NCI-H510A (cell line): ENCODE results near the gene ANKRD13D.

ENCODE experiments used
- DNase-seq: peaks from one replicate; lab custom pipeline; 2025; lab: John Stamatoyannopoulos, UW

ANKRD13D gene

DNA sequence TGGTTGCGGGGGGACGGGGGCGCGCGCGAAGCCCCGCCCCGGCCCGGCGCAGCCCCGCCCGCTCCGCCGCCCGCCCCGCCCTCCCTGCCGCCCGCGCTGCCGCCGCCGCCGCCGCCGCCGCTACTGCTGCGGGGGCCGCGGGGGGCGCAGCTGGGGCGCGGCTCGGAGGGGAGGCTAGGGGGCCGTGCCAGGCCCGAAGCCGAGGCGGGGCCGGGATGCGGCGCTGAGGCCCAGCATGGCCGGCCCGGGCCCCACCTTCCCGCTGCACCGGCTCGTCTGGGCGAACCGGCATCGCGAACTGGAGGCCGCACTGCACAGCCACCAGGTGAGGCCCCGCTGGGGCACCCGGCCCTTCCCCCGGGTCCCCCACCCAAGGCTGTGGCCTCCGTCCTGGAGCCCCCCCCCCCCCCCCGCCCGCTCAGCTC, at the start of gene ANKRD13D:
ANKRD13D (plus strand) TSS at position 78 of the 425 bp plus-strand sequence; CDS start at position 236, 158 bp downstream.
- DNase-seq: peak; percentile 80

DNA sequence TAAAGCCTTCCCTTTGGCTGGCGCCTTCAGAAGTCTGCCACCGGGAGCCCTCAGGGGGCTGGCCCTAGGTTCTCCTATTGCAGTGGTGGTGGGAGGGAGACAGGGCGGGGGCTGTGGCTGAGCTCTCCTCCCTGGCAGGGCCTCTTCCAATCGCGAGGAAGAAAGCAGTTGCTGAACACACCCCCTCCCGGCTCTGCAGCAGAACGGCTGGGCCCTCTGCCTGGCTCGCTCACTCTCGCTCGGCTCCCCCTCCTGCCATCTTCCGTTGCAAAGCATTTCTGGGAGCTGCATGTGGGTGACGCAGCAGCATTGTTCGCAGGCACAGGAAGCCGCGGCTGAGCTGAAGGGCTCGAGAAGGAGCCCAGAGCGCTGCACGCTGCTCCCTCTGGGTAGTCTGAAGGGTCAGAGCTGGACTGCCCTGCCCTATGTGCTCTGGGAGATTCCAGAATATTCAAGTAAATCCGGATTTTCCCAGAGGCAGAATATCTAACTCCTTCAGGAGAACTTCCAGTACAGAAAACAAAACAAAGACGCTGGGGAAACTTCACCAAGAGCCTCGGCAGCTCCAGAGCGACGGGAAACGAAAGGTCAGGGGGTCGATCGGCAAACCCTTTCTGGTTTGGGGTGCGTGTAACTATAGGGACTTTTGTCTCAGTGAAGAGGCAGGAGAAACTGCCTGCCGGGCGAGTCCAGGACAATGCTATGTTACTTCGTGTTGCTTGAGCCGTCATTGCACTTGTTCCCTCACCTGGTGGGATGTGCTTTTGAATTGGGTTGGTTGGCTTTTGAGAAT, 49.1 kb upstream of the ANKRD13D start:
- peak; percentile 99 for DNase-seq

DNA sequence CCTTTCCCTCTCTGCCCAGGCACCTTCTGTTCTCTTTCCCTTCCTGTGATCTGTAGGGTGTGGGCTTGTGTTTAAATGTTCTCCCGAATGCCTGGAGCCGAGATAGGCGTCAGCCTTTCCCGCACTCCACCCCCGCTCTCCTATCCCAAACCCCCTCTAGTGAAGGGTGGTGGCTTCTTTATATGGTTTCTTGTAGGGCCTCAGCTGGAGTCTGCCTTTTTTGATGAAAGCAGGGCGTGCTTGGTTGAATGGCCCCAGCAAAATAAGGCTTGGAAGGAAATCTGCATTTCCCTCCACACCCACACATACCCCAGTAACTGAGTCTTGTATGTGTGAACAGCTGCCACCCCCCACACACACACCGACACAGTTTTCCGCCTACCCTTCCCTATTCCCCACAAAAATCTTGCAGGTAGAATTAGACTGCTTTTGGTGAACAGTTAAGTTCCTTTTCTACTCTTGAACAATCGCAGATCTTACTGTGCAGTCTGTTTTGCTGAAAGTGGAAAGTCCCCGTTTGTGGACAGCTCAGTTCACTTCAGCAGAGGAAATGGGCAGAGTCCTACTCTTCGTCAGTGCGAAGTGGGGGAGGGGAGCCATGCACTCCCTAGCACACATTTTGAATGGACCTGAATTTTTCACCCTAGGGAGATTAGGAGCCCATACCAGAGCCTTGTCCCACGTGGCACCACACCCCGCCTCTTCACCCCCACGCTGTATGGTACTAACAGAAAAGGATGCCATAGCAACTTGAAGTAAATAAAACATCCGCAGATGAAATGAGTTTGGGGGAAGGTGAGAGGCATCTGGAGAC, 48.3 kb upstream of the ANKRD13D start:
- DNase-seq: peak; percentile 44

DNA sequence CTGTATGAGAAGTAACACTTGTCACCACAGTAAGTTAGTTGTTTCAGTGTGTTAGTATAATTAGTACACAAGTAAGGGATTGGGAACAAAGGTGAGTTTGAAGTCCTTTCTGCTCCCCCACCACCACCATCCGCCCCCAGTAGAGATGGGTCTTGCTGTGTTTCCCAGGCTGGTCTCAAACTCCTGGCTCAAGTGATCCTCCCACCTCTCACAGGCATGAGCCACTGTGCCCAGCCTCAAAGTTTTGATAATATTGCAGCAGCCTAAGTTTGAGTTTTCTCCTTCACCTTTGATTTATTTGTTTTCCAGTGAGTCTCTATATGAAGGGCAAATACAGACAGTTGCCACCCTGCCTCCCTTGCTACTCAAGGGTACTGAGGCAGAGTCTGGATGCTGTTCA, 46.6 kb upstream of the ANKRD13D start:
- no peak for DNase-seq

DNA sequence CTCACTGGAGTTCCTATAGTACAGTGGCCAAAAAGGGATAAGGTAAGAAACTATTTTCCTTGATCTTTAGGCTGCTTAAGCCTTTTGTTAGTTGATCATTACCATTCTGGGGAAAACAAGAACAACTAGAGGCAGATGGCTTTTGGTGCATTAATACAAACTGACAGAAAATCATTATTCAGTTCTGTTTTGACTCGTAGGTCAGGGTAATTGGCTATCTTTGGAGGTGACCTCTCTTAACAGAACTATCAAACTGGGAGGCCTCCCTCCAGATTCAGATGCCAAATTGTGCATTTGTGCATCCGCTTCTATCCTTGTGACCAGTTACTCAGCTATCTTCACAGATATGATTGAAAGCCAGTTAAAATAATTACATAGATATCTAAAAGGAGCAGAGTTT, 46.1 kb upstream of the ANKRD13D start:
- no peak for DNase-seq

DNA sequence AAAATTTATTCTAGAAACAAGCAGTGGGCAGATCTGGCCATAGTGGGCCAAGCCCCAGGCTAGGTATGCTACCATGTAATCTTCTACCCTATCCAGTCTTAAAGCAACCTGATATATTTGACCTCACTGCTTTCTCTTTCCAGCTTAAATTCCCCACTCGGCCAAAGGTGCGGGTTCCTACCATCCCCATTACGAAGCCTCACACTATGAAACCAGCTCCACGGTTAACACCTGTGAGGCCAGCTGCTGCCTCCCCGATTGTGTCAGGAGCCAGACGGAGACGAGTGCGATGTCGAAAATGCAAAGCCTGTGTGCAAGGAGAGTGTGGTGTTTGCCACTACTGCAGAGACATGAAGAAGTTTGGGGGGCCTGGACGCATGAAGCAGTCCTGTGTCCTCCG, 44.1 kb upstream of the ANKRD13D start:
- no peak for DNase-seq

DNA sequence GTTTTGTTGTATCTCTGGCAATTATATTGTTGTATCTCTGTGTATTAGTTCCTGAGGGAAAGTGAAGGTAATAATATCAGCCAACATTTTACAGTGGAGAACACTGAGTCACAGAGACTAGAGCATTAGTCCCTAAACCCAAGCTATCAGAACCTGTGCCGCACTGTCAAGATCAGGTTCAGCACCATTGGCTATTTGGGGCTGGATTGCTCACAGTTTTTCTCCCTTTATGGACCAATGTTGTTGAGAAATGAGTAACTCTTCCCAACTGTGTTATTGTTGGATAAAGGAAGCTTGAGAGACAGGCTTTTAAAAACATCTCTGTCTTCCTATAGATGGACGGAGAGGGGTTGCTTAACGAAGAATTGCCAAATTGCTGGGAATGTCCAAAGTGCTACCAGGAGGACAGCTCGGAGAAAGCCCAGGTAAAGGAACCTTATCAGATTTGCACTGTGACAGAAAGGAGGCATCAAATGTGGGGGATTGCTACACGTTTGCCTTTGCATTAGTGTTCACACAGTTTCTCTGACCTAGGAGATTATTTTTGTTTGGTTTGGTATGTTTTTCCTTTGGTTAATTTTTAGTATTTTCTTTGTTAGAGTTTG, 41.1 kb upstream of the ANKRD13D start:
- no peak for DNase-seq

DNA sequence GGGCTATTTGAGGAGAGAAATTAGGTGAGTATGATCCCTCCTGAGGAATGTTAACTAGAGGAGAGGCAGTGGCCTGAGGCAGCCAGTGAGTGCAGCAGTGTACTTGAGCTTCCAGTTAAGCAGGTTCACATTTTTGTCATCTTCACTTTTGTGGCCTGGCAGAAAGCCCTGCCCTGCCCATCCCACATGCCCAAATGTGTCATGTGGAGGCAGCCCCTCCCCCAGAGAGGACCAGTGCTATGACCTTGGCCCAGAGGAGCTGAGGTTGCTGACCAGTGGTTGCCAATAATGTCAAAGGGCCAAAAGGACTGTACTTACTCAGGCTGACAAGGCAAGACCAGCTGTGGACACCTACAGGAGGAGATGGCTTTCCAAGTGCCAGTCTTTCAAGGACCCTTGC, 40.5 kb upstream of the ANKRD13D start:
- no peak for DNase-seq

DNA sequence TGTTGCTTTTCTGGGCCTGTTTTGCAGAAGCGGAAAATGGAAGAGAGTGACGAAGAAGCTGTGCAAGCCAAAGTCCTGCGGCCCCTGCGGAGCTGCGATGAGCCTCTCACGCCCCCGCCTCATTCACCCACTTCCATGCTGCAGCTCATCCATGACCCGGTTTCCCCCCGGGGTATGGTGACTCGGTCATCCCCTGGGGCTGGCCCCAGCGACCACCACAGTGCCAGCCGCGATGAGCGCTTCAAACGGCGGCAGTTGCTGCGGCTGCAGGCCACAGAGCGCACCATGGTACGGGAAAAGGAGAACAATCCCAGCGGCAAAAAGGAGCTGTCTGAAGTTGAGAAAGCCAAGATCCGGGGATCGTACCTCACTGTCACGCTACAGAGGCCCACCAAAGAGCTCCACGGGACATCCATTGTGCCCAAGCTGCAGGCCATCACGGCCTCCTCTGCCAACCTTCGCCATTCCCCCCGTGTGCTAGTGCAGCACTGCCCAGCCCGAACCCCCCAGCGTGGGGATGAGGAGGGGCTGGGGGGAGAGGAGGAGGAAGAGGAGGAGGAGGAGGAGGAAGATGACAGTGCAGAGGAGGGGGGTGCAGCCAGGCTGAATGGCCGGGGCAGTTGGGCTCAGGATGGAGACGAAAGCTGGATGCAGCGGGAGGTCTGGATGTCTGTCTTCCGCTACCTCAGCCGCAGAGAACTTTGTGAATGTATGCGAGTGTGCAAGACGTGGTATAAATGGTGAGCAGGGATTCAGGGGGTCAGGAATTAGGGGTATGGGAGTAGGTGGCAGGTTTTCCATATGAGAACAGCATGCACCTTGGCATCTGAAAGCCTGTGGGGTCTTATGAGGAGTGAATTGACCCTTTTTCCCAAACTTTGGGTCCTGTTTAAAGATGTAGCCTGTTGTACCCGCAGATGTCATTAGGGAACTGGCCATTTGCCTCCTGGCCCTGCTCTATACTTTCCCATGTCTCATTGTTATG, 38.8 kb upstream of the ANKRD13D start:
- DNase-seq: no peak

DNA sequence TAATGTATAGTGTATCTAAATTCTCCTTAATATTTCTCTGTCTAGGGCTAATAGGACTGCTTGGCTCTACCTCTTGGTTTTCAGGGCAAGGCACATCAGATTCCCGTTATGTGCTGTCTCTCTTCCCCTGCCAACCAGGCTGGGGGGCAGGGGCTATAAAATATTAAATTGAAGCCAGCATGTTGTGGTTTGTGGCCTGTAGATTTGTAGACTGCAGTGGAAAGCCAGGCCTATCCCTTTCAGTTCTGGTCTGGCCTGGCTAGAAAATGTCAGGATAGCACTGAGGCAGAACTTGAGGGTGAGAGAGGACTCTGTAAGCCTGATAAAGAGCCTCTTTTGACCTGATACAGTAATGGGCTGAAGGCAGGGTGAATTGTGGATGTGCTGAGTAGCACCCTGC, 37.3 kb upstream of the ANKRD13D start:
- no peak for DNase-seq

DNA sequence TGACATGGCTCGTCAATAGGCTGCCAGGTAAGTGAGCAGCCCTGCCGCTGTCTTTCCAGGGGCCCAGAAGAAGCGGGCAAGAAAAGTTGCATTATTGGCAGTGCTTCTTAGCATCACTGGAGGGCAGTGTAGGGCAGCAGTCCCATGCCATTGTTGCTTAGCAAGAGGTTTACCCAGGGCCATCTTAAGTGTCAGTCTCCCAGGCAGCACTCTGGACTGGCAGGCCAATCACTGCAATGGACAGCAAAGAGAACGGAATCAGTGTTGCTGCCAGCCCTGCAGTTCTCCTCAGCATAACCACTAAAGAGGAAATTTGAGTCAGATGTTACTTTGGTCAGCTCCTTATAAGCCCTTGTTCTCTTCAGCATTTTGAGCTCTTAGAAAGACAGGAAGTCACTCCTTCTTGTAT, 36.3 kb upstream of the ANKRD13D start:
- DNase-seq: no peak

DNA sequence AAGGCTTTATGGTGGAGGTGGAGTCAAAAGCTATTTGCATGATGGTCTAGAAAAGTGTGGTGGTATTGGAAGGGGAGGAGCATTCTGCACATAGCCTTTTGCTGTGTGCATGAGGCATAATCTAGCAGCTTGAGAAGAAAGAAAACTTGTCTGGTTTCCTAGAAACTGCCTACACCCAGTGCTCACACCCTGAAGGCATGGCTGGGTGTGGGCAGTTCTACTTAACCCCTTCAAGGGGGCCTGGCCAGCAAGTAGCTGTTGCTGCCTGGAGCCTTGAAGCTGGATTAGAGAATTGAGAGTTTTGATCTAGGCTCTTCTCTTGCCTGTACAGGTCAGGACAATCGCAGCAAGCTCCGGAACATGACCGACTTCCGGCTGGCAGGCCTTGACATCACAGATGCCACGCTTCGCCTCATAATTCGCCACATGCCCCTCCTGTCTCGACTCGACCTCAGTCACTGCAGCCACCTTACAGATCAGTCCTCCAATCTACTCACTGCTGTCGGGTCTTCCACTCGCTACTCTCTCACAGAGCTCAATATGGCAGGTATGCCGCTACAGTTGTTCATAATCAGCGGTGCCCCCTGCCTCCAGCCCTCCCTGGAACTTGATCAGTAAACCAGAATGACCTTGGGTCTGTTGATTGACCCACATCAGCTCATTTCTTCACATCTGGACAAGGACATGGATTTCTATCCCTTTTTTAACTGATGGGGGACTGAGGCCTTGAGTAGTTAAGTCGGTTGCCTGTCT, 35.1 kb upstream of the ANKRD13D start:
- no peak for DNase-seq

DNA sequence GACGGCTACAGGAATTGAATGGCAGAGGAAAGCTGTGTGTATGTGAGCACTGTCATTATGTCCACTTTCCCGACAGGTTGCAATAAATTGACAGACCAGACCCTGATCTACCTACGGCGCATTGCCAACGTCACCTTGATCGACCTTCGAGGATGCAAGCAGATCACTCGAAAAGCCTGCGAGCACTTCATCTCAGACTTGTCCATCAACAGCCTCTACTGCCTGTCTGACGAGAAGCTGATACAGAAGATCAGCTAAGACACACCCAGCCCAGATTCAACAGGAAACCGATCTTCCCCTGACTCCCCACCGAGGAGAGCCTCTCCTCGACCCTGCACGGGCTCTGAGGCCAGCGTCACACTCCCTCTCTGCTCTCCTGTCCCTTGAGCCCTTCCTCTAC, 34.3 kb upstream of the ANKRD13D start:
- DNase-seq: no peak

DNA sequence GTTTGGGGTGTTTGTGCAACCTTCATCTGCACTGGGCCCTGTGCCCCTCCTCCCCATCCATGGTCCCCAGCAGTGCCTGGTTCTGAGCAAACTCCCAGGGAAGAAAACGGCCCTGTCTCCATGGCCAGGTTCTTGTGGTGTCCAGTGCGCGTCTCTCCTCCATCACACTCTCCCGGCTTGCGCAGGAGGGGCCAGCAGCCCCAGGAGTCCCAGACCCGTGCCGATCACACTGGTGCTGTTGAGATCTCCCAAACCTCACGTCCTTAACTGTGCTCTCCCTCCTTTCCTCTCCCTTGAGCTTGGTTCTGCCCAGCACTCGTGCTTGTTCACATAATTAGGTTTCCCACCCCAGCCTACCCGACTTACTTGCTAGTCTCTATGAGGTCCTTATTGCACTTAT, 33.8 kb upstream of the ANKRD13D start:
- no peak for DNase-seq

DNA sequence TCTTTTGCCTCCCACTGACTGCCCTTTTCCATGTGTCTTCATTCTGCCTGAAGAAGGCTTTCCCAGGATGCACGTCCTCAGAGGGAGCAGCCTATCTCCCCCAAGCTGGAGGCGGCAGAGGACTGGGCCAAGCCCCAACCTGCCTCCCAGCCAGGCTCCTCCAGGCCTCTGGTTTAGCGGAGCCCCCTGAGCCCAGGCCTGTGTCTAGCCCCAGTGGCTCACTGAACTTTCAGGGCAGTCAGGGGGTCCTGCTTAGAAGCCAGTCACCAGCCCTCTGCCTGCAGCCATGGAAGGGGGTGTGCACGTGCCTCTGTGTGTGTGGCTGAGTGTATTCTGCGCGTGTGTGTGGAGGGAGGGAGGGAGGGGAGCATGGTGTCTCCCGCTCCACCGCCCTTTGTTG, 33.2 kb upstream of the ANKRD13D start:
- DNase-seq: no peak

DNA sequence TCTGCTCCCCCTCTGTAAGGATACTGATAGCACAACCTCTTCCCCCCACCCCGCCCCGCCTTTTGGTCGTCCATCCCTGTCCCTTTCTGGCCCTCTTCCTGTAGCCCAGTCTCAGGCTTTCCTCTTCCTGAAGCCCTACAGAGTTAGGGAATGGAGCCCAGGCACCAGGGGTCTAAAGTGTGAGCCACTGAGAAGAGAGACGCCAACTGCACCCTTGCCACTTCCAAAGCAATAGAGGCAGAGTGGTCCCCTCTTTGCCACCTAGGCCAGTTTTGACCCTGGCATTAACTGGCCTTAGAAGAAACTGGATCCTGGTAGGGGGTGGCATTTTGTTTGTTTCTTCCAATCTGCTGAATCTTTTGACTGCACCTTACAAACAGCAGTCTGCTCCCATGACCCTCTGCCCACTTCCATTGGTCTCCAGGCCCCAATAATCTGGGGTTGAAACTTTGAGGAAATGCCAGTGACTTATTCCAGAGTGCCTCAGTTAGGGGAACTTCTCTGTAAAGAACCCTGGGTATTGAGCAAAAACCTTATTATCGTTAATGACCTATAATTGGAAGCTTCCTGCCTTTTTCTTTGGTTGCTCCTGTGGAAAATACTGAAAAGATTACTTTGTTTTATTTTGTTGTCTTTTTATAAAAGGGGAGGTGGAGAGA, 32.5 kb upstream of the ANKRD13D start:
- no peak for DNase-seq

DNA sequence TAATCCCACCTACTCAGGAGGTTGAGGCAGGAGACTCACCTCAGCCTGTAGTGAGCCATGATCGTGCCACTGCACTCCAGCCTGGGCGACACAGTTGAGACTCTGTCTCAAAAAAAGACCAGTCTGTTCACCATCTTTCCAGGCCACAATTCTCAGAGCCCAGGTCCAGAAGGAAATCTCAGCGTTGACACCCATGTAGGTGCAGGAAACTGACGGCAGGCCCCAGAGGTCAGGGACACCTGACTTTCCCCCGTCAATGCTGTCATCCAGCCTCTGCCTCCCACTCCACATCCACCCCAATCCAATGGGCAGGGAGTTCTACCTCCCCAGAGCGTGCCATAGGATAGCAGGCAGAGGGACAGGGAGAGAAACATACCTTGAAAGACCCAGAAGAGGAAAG, 28.7 kb upstream of the ANKRD13D start:
- no peak for DNase-seq

DNA sequence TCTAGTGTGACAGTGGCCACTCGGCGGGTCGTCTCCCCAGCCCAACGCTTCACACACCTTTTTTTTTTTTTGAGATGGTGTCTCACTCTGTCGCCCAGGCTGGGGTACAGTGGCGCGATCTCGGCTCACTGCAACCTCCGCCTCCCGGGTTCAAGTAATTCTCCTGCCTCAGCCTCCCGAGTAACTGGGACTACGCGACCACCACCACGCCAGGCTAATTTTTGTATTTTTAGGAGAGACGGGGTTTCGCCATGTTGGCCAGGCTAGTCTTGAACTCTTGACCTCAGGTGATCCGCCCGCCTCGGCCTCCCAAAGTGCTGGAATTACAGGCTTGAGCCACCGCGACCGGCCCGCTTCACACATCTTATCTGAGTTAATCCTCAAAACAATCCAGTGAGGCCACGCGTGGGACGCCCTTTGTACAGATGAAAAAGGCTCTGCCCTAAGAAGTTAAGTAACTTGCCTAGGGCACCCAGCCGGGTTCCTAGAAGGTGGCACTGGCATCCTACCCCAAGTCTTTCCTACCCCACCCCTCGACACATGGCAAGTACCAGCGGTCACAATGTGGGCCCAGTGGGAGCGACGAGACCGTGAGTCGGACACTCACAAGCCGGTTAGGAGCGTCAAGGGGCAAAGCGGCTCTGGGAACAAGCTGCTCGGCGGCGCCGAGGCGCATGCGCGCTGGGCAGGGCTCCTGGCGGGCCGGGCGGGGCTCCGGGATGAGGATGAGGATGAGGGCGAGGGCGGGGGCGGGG, 28.0 kb upstream of the ANKRD13D start:
- DNase-seq: peak; percentile 28

DNA sequence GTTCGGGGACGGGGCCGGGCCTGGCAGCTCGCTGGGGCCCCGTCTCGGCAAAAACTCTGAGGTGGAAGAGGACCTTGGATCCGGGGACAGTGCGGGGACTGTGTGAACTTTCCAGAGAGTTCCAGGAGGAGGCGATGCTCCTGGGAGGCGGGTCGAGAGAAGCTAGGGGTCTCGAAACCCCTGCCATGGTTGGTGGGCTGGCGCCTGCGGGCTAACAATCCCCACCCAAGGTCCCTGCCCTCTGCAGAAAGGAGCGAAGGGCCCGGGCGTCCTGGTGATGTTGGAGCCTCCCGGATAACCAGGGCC, 27.5 kb upstream of the ANKRD13D start:
- DNase-seq: no peak
